Measurements from ENCODE around the gene PROK2.

DNA sequence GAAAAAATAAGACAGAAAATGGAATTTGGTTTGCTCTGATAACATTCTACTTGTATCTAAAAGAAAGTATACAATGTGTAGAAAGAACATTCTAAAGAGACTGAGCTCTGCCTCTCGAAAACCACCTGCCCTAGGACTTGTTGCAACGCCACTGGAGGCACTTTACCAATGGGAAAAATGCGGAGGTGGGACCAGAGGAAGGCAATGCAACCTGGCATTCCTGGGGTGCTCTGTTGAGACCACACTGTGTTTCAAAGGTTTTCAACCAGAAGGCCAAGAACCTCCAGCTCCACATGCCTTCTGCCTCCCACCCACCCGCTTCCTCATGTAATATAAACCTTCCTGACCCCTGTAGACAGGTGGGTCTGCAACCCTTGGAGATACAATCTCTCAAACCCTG is 4.5 kb downstream of the PROK2 start:
- TF ChIP-seq POLR2AphosphoS5 (IDR thresholded peaks at IDR 0.05; ENCODE audit: low read depth) (no peak), ZNF114 (CRISPR knock-in tag; IDR thresholded peaks at IDR 0.05) (no peak)
